GM21381 (cell line): ENCODE measurements around the gene CELSR2.

ENCODE experiments used
- ATAC-seq: cut with Tn5 transposase; IDR thresholded peaks from one replicate; pipeline ENCODE4 v1.9.1; 2021; ENCODE audit warnings: mild to moderate bottlenecking, moderate library complexity; ENCODE audit not compliant: unreplicated experiment

The CELSR2 gene

DNA sequence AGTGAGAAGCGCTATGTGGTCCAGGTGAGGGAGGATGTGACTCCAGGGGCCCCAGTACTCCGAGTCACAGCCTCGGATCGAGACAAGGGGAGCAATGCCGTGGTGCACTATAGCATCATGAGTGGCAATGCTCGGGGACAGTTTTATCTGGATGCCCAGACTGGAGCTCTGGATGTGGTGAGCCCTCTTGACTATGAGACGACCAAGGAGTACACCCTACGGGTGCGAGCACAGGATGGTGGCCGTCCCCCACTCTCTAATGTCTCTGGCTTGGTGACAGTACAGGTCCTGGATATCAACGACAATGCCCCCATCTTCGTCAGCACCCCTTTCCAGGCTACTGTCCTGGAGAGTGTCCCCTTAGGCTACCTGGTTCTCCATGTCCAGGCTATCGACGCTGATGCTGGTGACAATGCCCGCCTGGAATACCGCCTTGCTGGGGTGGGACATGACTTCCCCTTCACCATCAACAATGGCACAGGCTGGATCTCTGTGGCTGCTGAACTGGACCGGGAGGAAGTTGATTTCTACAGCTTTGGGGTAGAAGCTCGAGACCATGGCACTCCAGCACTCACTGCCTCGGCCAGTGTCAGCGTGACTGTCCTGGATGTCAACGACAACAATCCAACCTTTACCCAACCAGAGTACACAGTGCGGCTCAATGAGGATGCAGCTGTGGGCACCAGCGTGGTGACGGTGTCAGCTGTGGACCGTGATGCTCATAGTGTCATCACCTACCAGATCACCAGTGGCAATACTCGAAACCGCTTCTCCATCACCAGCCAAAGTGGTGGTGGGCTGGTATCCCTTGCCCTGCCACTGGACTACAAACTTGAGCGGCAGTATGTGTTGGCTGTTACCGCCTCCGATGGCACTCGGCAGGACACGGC lies 2.2 kb downstream of the CELSR2 start:
- no peak for ATAC-seq

DNA sequence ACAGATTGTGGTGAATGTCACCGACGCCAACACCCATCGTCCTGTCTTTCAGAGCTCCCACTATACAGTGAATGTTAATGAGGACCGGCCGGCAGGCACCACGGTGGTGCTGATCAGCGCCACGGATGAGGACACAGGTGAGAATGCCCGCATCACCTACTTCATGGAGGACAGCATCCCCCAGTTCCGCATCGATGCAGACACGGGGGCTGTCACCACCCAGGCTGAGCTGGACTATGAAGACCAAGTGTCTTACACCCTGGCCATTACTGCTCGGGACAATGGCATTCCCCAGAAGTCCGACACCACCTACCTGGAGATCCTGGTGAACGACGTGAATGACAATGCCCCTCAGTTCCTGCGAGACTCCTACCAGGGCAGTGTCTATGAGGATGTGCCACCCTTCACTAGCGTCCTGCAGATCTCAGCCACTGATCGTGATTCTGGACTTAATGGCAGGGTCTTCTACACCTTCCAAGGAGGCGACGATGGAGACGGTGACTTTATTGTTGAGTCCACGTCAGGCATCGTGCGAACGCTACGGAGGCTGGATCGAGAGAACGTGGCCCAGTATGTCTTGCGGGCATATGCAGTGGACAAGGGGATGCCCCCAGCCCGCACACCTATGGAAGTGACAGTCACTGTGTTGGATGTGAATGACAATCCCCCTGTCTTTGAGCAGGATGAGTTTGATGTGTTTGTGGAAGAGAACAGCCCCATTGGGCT lies 3.0 kb downstream of the CELSR2 start:
- ATAC-seq: no peak

DNA sequence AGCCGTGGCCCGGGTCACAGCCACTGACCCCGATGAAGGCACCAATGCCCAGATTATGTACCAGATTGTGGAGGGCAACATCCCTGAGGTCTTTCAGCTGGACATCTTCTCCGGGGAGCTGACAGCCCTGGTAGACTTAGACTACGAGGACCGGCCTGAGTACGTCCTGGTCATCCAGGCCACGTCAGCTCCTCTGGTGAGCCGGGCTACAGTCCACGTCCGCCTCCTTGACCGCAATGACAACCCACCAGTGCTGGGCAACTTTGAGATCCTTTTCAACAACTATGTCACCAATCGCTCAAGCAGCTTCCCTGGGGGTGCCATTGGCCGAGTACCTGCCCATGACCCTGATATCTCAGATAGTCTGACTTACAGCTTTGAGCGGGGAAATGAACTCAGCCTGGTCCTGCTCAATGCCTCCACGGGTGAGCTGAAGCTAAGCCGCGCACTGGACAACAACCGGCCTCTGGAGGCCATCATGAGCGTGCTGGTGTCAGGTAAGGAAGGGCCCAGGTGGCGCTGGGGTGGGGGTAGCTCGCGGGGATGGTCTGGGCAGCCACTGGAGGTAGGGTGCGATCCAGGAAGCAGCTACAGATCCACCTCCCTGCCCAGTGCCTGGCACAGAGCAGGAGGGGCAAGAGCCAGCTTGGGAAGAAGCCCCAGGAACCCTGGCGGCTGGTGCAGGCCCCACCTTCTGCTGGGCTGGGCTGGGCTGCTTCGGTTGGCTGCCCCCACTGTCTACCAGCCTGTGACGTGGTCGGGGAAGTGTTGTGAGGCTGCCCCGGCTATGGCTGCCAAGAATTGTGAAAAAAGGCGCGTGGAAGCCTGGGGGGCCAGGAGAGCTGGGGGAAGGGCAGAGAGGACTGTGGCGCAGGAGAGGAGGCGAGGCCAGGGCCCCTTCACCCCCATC lies 3.8 kb downstream of the CELSR2 start:
- ATAC-seq: no peak

DNA sequence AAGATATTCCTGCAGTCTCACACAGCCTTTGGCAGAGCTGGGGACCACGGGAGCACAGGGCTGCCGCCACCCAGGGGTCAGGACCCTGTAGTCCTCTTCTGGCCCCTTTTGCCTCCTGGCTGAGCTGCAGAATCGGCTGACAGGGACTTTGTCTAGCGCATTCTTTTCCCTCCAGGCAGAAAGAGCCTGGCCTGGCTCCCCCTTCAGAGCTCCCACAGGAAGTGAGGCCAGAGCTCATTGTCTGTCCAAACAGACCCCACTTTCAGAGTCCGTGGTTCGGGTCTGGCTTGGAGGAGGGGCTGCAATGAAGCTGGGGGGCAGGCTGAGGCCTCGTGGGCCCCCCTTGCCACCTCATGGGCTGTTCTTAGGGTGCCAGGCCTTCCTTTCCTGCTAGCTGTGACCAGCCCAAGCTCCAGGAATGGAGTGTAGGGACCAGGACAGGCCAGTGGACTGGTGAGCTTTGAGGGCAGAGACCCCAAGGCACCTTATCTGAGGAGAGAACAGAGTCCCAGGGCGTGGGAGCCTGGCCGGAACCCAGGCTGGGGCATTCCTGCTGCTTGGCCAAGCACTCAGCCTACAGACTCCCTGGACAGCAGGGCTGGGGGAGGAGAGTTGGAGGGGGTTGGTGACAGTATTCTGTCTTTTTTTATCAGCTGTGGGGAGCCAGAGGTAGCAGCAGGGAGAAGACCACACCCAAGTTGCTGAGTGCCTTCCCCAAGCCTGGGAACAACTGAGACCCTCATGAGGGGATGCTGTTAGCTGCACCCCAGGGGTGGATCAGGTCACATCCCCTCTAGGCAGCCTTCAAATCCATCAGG lies 4.7 kb downstream of the CELSR2 start:
- no peak for ATAC-seq

DNA sequence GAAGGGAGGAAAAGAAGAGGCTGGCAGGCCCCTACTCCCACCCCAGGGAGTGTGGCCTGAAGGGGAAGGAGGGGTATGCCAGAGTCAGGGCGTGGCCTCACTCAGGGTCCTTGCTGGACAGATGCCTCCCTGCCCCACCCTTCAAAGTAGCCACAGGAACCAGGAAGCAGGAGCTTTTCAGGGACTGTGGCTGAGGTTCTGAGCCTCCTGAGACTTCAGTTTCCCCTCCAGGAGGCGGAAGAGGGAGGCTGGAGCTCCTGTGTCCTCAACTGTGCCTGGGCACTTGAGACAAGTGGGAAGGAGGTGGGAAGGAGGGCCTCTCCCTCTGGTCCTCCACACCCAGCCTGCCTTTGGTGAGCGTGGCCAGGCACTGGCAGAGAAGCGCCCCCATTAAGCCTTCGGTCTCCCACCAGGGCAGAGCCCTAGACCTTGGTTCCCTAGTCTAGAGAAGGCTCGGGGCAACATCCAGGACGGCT lies 5.3 kb downstream of the CELSR2 start:
- ATAC-seq: no peak

DNA sequence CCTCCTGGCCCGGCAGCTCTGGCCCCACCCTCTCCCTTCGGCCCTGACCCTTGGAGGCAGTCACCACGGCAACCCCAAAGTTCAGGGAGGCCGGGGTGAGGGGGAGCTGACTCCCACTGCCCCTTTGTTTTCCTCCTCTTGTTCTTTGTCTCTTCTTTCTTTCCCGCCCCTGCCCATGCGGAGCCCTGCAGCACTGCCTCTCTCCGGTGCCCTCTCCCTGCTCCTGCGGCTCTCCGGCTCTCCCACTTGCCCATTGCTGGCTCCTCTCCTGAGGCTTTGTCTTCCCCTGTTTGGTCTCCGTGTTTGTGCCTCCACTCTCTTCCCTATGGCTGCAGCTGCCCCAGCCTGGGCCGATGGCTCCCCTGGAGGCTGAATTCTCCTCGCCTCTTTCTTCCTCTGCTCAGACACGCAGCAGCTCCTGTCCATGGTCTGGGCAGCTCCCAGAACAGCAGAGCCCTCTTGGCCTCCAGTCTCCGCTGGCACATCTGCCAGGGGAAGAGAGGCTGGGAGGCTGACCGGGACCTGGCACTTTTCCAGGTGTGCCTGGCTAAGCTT lies 5.8 kb downstream of the CELSR2 start:
- ATAC-seq: no peak

DNA sequence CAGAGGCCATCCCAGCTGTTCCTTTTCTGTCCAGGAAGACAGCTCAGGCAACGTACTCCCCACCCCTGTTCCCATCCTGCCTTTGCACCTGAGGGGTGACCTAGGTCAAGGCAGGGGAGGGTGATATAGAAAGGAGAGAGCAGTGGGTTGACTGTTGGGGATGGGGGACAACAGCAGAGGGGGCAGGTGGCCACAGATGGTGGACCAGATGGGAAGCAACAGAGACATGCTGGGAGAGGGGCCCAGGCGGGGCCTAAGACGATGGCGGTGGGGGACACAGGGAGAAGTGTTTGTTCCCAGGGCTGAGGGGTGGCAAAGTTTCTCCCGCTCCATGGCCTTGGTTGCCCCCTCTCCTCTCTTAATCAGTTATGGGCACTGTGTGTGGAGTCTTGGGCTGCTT lies 6.3 kb downstream of the CELSR2 start:
- ATAC-seq: no peak

DNA sequence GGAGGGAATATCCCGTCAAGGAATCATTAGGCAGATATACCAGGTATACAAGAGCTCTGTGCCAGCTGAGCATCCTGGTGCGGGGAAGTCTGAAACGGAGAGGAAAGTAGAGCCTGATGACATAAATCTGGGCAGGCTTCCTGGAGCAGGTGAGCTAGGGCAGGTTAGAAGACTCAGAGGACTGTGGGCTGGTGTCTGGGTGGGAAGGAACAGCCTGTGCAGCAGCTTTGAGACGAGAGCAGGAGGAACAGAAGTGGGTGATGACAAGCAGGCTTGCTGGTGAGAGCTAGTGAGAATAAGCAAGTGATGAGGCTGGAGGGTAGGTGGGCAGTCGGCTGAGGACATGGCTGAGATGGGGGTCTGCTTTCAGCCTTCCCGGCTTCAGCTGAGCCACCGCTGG lies 6.7 kb downstream of the CELSR2 start:
- ATAC-seq: no peak

DNA sequence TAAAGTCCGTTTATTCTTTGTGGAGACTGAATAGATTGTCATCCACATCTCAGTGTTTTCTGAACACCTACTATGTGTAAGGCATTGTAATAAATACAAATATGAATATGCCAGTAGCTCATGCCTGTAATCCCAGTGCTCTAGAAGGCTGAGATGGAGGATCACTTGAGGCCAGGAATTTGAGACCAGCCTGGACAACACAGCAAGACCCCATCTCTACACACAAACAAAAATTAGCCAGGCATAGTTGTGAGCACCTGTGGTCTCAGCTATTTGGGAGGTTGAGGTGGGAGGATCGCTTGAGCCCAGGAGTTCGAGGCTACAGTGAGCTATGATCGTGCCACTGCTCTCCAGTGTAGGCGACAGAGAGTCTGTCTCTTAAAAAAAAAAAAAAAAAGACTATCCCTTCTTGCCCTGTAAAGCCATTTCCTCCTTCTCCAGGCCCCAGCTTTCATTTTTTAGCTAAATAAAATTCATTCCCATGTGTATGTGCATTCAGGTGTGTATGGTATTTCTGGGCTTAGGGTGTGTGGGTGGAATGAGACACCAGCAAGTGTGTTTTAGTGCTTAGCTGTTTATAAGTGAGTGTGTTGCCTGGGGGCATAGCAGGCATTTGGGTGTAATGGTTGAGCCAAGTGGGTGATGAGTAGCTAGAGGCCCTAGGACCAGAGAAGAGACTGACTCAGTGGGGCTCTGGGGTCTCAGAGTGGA lies 7.8 kb downstream of the CELSR2 start:
- ATAC-seq: no peak

DNA sequence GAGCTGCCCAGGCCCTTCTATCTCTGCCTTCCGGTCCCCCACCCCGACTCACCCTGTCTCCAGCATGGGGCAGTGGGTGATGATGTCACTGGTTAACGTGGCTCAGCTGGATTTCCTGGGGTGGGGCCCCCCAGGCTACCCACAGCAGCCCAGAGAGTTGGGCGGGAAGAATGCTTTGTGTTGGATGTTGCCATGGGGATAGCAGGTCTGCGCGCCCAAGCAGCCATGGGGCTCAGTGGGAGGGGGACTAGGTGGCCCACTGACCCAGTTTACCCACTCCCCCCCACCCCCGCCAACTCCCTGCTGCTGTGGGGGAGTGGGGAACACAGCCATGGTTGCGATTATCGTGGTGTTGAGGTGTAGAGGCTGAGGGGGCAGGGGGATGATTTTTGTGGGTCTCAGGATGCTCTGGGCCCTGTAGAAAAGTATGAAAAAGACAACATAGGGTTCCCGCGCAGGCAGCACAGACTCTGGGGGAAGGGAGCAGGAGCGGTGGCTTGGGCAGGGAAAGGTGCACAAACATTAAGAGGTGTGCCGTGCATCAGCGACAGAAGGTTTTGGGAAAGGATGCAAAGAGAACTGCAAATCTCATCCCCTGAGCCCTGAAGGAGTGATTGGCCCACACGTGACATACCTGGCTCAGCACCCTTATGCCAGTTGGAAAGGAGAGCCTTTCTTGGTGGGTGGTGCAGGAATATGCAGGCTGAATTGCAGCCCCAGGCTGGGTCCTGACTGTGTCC lies 8.5 kb downstream of the CELSR2 start:
- no peak for ATAC-seq

DNA sequence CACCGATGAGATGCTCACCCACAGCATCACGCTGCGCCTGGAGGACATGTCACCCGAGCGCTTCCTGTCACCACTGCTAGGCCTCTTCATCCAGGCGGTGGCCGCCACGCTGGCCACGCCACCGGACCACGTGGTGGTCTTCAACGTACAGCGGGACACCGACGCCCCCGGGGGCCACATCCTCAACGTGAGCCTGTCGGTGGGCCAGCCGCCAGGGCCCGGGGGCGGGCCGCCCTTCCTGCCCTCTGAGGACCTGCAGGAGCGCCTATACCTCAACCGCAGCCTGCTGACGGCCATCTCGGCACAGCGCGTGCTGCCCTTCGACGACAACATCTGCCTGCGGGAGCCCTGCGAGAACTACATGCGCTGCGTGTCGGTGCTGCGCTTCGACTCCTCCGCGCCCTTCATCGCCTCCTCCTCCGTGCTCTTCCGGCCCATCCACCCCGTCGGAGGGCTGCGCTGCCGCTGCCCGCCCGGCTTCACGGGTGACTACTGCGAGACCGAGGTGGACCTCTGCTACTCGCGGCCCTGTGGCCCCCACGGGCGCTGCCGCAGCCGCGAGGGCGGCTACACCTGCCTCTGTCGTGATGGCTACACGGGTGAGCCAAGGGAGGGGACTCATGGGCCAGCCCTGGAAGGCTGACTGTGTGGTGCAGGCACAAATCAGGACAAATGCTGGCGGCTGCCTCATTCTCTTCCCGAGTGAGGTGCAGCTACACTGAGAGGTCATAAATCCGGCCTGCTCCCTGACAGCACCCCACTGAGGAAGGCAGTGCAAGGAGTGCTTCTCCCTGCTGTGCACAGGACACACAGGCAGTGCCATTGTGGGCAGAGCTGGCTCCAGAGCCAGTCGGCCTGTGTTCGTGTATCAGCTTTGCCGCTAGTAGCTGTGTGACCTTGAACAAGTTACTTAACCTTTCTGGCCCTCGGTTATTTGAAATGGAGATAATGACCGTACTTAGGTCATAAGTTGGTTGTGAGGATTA lies 9.4 kb downstream of the CELSR2 start:
- no peak for ATAC-seq

DNA sequence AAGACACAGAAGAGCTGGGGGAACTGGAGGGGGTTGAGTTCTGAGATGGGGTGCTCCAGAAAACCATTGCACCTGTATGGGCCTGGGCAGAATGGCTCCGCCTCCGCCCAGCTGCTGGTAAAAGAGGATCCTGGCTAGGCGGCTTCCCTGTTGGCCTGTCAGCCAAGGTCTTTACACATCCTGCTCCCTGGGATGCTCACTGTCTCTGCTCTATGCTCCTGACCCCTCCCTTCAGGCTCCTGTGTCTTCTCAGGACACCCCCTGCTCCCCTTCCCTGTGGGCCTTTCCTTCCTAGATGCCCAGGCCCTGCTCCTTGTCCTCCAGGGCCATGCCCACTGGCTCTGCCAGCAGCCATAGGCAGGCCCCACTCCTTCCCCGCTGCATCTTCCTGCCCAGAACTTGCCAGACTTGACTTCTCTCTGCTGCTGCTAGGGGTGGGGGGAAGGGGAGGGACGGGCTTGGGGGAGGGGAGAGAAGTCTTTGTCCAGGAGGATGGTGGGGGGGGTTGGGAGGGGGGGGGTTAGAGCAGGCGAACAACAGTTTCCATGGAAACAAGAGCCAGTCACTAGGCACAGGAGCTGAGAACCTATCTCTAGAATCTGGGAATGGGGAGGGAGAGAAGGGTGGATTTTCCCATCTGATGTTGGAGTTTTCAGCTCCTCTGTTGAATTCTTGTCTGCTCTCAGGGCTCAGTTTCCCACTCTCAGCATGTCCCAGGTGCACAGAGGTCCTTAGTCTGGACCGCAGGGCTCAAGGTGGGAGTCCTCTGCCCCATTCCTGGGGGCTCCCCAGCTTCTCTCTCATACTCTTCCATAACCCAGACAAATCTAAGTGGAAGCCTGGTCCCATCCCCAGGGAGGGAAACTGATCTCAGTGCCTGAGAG lies 10.6 kb downstream of the CELSR2 start:
- ATAC-seq: no peak

DNA sequence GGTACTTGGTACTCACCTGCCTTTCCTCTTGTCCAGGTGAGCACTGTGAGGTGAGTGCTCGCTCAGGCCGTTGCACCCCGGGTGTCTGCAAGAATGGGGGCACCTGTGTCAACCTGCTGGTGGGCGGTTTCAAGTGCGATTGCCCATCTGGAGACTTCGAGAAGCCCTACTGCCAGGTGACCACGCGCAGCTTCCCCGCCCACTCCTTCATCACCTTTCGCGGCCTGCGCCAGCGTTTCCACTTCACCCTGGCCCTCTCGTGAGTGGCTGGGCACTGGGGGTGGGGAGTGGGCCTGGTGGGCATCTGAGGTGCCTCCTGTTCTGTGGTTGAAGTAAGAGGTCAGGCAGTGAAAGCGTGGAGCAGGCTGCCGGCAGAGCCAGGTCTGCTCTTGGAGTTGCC lies 11.7 kb downstream of the CELSR2 start:
- no peak for ATAC-seq

DNA sequence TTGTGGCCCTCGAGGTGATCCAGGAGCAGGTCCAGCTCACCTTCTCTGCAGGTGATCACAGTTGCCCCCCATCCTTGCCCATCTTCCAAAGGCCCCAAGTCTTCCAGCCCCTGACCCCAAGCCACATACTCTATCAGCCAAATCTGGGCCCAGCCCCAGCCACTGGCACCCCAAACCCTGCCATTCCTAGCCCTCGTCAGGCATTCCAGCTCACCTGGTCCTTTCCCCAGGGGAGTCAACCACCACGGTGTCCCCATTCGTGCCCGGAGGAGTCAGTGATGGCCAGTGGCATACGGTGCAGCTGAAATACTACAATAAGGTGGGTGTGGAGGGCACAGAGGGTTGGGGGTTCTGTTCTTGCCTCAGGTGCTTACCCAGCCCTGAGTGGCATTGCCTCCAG lies 12.2 kb downstream of the CELSR2 start:
- ATAC-seq: no peak

DNA sequence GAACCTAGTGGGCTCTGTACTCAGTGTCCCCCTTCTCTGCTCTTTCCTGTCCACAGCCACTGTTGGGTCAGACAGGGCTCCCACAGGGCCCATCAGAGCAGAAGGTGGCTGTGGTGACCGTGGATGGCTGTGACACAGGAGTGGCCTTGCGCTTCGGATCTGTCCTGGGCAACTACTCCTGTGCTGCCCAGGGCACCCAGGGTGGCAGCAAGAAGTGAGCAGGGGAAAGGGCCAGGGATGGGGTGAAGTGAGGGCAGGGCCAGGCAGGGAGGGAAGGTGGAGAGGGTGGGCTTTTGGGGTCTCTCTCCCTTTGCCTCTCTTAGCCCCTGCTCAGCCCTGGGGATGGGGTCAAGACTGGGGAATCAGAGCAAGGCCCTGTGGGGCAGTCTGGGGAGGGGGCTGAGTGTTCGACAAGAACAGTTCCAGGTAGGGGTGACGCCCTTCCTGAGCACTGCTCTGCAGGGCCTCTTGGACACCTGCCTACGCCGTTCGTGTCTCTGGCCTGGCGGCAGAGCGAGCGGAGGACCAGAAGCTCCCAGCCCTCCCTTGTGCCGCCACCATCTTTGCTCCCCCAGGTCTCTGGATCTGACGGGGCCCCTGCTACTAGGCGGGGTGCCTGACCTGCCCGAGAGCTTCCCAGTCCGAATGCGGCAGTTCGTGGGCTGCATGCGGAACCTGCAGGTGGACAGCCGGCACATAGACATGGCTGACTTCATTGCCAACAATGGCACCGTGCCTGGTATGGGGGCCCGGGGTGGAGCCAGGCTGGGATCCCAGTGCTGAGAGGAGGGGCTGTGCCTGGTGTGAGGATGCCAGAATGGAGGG lies 13.1 kb downstream of the CELSR2 start:
- no peak for ATAC-seq

DNA sequence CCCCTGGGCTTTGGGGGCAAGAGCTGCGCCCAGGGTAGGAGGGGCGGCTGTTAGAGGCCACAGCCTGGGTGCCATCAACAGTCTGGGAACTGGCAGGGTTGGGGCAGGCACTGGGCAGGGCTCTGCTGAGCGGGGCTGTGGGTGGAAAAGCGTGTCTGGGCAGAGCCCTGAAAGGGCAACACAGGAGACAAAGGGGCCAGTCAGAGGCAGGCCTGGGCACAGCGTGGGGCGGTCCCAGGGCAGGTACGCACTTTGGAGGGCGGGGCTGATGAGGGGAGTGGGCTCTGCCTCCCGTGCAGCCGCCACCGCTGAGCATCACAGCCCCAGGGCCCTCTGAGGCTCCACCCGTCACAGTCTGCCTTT lies 13.9 kb downstream of the CELSR2 start:
- no peak for ATAC-seq
